ENCODE results near the gene APBB1. TPM values are rescaled to one million over a fixed set of nuclear protein-coding genes. Genes with fewer than 3 reads are reported as not detected.

APBB1 gene
- polyA plus RNA-seq, 1 donor from 2014 or later, result 283 TPM

- H3K36me3 ChIP-seq (ENCODE audit: insufficient read depth, low read length), result no peaks in the 10 kb centered on the region
- TF ChIP-seq POLR2AphosphoS5 (IDR thresholded peaks at IDR 0.05), result no peak
- TF ChIP-seq, protein P1, sequence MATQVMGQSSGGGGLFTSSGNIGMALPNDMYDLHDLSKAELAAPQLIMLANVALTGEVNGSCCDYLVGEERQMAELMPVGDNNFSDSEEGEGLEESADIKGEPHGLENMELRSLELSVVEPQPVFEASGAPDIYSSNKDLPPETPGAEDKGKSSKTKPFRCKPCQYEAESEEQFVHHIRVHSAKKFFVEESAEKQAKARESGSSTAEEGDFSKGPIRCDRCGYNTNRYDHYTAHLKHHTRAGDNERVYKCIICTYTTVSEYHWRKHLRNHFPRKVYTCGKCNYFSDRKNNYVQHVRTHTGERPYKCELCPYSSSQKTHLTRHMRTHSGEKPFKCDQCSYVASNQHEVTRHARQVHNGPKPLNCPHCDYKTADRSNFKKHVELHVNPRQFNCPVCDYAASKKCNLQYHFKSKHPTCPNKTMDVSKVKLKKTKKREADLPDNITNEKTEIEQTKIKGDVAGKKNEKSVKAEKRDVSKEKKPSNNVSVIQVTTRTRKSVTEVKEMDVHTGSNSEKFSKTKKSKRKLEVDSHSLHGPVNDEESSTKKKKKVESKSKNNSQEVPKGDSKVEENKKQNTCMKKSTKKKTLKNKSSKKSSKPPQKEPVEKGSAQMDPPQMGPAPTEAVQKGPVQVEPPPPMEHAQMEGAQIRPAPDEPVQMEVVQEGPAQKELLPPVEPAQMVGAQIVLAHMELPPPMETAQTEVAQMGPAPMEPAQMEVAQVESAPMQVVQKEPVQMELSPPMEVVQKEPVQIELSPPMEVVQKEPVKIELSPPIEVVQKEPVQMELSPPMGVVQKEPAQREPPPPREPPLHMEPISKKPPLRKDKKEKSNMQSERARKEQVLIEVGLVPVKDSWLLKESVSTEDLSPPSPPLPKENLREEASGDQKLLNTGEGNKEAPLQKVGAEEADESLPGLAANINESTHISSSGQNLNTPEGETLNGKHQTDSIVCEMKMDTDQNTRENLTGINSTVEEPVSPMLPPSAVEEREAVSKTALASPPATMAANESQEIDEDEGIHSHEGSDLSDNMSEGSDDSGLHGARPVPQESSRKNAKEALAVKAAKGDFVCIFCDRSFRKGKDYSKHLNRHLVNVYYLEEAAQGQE (IDR thresholded peaks at IDR 0.05; ENCODE audit: borderline replicate concordance), result no peak
- TF ChIP-seq MXI1 (conservative IDR thresholded peaks at IDR 0.05; ENCODE audit: poor library complexity, severe bottlenecking), result no peak
- TF ChIP-seq EP300 (conservative IDR thresholded peaks at IDR 0.05; ENCODE audit: poor library complexity, severe bottlenecking), result no peak
- no peak for TF ChIP-seq SMC3 (conservative IDR thresholded peaks at IDR 0.05; ENCODE audit: poor library complexity)
- TF ChIP-seq CTCF (IDR thresholded peaks at IDR 0.05; ENCODE audit: poor library complexity, severe bottlenecking), result no peak
- TF ChIP-seq RAD21 (conservative IDR thresholded peaks at IDR 0.05), result no peak
- no peak for TF ChIP-seq TAF1 (IDR thresholded peaks at IDR 0.05; ENCODE audit: low read depth)
- no peak for TF ChIP-seq EZH2 (IDR thresholded peaks at IDR 0.05; ENCODE audit: borderline replicate concordance, insufficient read depth, low read length, poor library complexity, severe bottlenecking)
- no peaks in the 10 kb centered on the region for H3K27me3 ChIP-seq (ENCODE audit: insufficient read depth, low read depth, low read length)
- no peaks in the 10 kb centered on the region for H3K9me2 ChIP-seq (ENCODE audit: insufficient read depth, low read length)
- H2AFZ ChIP-seq (ENCODE audit: low read depth, low read length), result no peak overlapping the region
- no peaks in the 10 kb centered on the region for H3K9me3 ChIP-seq (ENCODE audit: low read length)
- H4K20me1 ChIP-seq (ENCODE audit: insufficient read depth), result no peaks in the 10 kb centered on the region
- H3K4me2 ChIP-seq (ENCODE audit: low read length), result no peak overlapping the region
- no peaks in the 10 kb centered on the region for H3K79me2 ChIP-seq (replicated peaks; ENCODE audit: insufficient read depth, low read length)
- H3K27ac ChIP-seq (ENCODE audit: low read length), result no peak overlapping the region
- H3K4me3 ChIP-seq (ENCODE audit: low read length), result no peak overlapping the region
- H3K9ac ChIP-seq (ENCODE audit: low read length), result no peak overlapping the region
- H3F3A ChIP-seq (ENCODE audit: insufficient read depth, low read length, poor library complexity, severe bottlenecking), result no peaks in the 10 kb centered on the region
Measured at GRCh38 chr11:6350486-6350885, 68.4 kb downstream of the APBB1 start.

DNA sequence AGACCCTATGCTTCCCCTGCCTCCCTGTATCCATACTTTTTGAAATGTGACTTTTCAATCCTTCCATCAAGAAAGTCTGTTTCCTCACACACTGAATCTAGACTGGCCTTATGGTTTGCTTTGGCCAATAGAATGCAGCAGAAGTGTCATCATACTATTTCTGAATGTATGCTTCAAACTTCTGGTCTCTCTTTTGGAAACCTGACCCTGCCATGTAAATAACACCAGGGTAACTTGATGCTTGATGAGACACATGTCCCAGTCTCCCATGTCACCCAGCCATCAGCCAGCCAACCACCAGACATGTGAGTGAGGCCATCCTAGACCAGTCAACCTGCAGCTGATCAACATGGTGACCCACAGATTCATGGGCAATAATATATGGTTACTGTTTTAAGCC lies 68.9 kb downstream of the APBB1 start:
- no peaks in the 10 kb centered on the region for H4K20me1 ChIP-seq (ENCODE audit: insufficient read depth)
- no peak overlapping the region for H3K27ac ChIP-seq (ENCODE audit: low read length)
- H3K9ac ChIP-seq (ENCODE audit: low read length), result no peak overlapping the region
- no peaks in the 10 kb centered on the region for H3F3A ChIP-seq (ENCODE audit: insufficient read depth, low read length, poor library complexity, severe bottlenecking)
- no peaks in the 10 kb centered on the region for H3K27me3 ChIP-seq (ENCODE audit: insufficient read depth, low read depth, low read length)
- TF ChIP-seq MXI1 (conservative IDR thresholded peaks at IDR 0.05; ENCODE audit: poor library complexity, severe bottlenecking), result no peak
- TF ChIP-seq, protein P1 (IDR thresholded peaks at IDR 0.05; ENCODE audit: borderline replicate concordance), result no peak
- TF ChIP-seq RAD21 (conservative IDR thresholded peaks at IDR 0.05), result no peak
- no peak for TF ChIP-seq TAF1 (IDR thresholded peaks at IDR 0.05; ENCODE audit: low read depth)
- TF ChIP-seq CTCF (IDR thresholded peaks at IDR 0.05; ENCODE audit: poor library complexity, severe bottlenecking), result no peak
- no peak for TF ChIP-seq SMC3 (conservative IDR thresholded peaks at IDR 0.05; ENCODE audit: poor library complexity)
- no peak for TF ChIP-seq POLR2AphosphoS5 (IDR thresholded peaks at IDR 0.05)
- TF ChIP-seq EZH2 (IDR thresholded peaks at IDR 0.05; ENCODE audit: borderline replicate concordance, insufficient read depth, low read length, poor library complexity, severe bottlenecking), result no peak
- TF ChIP-seq EP300 (conservative IDR thresholded peaks at IDR 0.05; ENCODE audit: poor library complexity, severe bottlenecking), result no peak
- no peaks in the 10 kb centered on the region for H3K9me3 ChIP-seq (ENCODE audit: low read length)
- H3K9me2 ChIP-seq (ENCODE audit: insufficient read depth, low read length), result no peaks in the 10 kb centered on the region
- no peak overlapping the region for H2AFZ ChIP-seq (ENCODE audit: low read depth, low read length)
- H3K4me2 ChIP-seq (ENCODE audit: low read length), result no peak overlapping the region
- no peak overlapping the region for H3K4me3 ChIP-seq (ENCODE audit: low read length)
- no peaks in the 10 kb centered on the region for H3K36me3 ChIP-seq (ENCODE audit: insufficient read depth, low read length)
- no peaks in the 10 kb centered on the region for H3K79me2 ChIP-seq (replicated peaks; ENCODE audit: insufficient read depth, low read length)

Measured in neural cell (in vitro differentiated cells).